ENCODE data around the gene TDRKH.
A peak's percentile ranks its signal among the peaks of the same experiment; 100 is the strongest.
"Not testable (repeated sequence)": the region's sequence is repeated elsewhere in the genome, so short reads cannot be mapped to it uniquely, and the experiment has no call there.

TDRKH gene

GRCh38 chr1:151801846-151802245 is 11.5 kb upstream of the TDRKH start:
- Histone ChIP-seq H3K4me3 (ENCODE audit: low read length in 2 of 2) (no peak overlapping the region), H3K9me3 (ENCODE audit: control insufficient read depth in 2 of 2, low read length in 2 of 2) (no peaks in the 10 kb centered on the region), H3K27ac (ENCODE audit: low read length) (no peak overlapping the region), H3K9ac (ENCODE audit: low read length in 2 of 2) (no peak overlapping the region), H3K36me3 (ENCODE audit: control insufficient read depth in 2 of 2, insufficient read depth in 2 of 2, low read length in 2 of 2) (peaks cover 0 to 2% of the 10 kb centered on the region in 2 donors), H3K27me3 (ENCODE audit: control insufficient read depth in 1 of 2, insufficient read depth in 2 of 2, low read length in 2 of 2) (peaks cover 16 to 22% of the 10 kb centered on the region in 2 donors), H3K4me1 (ENCODE audit: control insufficient read depth, insufficient read depth, low read length) (peaks cover 4% of the 10 kb centered on the region)

DNA sequence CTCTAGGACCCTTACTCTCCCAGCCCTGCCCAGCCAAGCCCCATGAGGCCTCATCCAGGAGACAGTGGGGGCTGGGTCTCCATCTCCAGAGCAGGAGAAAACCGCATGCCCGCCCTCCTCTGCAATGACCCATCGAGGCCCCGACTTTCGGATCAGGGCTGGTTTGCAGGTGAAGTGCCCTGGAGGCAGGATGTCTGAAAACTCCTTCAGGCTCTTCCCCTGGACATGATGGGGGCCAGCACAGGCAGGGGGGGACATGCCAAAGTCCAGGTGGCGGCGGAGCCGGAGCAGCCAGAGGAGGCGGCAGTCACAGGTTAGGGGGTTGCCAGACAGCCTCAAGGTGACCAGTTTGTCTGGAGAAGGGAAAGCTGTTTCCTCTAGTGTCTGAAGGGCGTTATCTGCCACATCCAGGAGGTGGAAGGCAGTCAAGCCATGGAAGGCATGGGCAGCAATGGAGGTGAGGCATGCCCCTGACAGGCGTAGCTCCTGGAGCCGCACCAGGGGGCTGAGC is 11.1 kb upstream of the TDRKH start:
- peaks cover 0 to 2% of the 10 kb centered on the region in 2 donors for H3K36me3 ChIP-seq (ENCODE audit: control insufficient read depth in 2 of 2, insufficient read depth in 2 of 2, low read length in 2 of 2)
- H3K27me3 ChIP-seq (ENCODE audit: control insufficient read depth in 1 of 2, insufficient read depth in 2 of 2, low read length in 2 of 2): peaks cover 16 to 21% of the 10 kb centered on the region in 2 donors
- H3K9ac ChIP-seq (ENCODE audit: low read length in 2 of 2): no peak overlapping the region

DNA sequence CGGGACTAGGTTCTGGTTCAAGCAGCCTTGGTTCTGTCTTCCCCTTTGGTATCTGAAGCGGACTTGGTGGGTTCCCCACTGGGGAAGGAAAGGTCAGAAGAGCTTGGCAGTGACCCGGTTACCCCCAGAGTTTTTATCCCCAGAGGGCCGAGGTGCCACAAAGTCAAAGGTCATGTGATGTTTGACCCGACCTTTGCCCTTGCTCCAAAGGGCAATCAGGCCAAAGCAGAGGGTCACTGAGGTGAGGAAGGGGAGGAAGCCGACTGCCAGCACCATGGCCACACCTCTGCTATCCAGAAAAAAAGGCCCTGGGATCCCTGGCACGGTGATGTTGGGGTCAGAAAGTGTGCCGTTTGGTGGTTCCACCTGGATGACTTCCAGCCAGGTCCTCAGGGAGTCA is 10.5 kb upstream of the TDRKH start:
- H3K4me3 ChIP-seq (ENCODE audit: low read length in 2 of 2): no peak overlapping the region
- H3K36me3 ChIP-seq (ENCODE audit: control insufficient read depth in 2 of 2, insufficient read depth in 2 of 2, low read length in 2 of 2): peaks cover 0 to 2% of the 10 kb centered on the region in 2 donors
- no peak overlapping the region for H3K27ac ChIP-seq (ENCODE audit: low read length)
- H3K4me1 ChIP-seq (ENCODE audit: control insufficient read depth, insufficient read depth, low read length): peaks cover 4% of the 10 kb centered on the region
- H3K9ac ChIP-seq (ENCODE audit: low read length in 2 of 2): no peak overlapping the region
- H3K9me3 ChIP-seq (ENCODE audit: control insufficient read depth in 2 of 2, low read length in 2 of 2): no peaks in the 10 kb centered on the region
- H3K27me3 ChIP-seq (ENCODE audit: control insufficient read depth in 1 of 2, insufficient read depth in 2 of 2, low read length in 2 of 2): peaks cover 16 to 20% of the 10 kb centered on the region in 2 donors

More for the DNA sequence above, 11.1 kb upstream of the TDRKH start:
- no peaks in the 10 kb centered on the region for H3K9me3 ChIP-seq (ENCODE audit: control insufficient read depth in 2 of 2, low read length in 2 of 2)
- no peak overlapping the region for H3K4me3 ChIP-seq (ENCODE audit: low read length in 2 of 2)
- H3K27ac ChIP-seq (ENCODE audit: low read length): no peak overlapping the region
- H3K4me1 ChIP-seq (ENCODE audit: control insufficient read depth, insufficient read depth, low read length): peaks cover 4% of the 10 kb centered on the region

DNA sequence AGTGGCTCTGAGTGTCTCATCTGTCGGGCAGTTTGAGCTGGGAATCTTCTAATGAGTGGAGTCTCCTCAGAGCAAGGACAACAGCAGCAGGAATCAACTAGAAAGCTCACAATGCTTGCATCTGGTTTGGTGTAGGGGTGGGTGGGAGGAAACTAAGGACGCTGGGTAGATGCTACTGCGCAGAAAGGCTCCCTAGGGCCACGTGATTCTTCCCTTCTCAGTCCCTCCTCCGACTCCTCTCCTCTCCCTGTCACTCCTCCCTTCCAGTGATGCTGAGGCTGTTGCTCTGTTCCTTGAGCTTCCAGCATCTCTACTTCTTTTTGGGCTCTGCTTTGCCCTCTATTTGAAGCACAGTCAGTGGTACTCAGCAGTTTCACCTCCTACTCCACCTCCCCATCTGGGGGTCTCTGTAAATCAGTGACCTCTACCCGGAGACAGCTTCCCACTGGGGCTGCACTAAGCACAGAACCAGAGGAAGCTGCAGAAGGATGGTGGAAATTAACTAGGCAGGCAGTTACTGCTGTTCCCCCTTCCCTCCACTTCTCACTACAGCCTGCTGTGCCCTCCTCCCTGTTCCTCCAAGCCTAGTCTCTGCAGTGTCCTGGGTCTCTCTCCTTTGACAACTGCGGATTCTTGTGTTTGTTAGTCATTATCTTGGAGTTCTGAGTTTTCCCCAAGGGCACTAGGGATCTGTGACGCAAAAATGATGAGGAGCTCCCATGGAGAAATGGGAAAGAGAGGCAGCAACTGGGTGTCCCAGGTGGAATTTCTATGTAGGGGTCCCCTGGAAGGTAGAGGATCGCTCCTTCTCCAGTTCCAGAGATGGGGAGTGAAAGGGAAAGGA is 9.1 kb upstream of the TDRKH start:
- no peak overlapping the region for H3K9ac ChIP-seq (ENCODE audit: low read length in 2 of 2)
- peaks cover 0 to 2% of the 10 kb centered on the region in 2 donors for H3K36me3 ChIP-seq (ENCODE audit: control insufficient read depth in 2 of 2, insufficient read depth in 2 of 2, low read length in 2 of 2)
- no peaks in the 10 kb centered on the region for H3K4me1 ChIP-seq (ENCODE audit: control insufficient read depth, insufficient read depth, low read length)
- H3K9me3 ChIP-seq (ENCODE audit: control insufficient read depth in 2 of 2, low read length in 2 of 2): no peaks in the 10 kb centered on the region
- no peak overlapping the region for H3K4me3 ChIP-seq (ENCODE audit: low read length in 2 of 2)
- H3K27ac ChIP-seq (ENCODE audit: low read length): no peak overlapping the region
- H3K27me3 ChIP-seq (ENCODE audit: control insufficient read depth in 1 of 2, insufficient read depth in 2 of 2, low read length in 2 of 2): peaks cover 14 to 20% of the 10 kb centered on the region in 2 donors

DNA sequence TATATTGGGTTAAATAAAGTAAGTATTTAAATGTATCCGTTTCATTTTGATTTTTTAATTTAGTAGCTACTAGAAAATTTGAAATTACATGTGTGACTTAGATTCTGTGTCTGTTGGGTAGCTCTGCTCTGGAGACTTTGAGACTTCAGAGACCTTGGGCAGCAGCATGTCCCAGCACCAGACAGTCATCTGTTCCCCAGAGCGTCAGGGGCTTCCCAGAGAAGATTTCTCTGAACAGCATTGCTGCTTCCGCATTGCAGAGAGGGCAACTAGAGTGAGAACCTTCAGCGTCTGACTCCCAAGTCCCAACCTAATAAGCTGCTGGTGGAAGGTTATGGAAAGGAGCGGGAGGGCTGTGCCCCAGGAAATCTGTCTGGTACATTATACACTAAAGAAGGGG is 8.3 kb upstream of the TDRKH start:
- no peaks in the 10 kb centered on the region for H3K9me3 ChIP-seq (ENCODE audit: control insufficient read depth in 2 of 2, low read length in 2 of 2)
- no peak overlapping the region for H3K9ac ChIP-seq (ENCODE audit: low read length in 2 of 2)

DNA sequence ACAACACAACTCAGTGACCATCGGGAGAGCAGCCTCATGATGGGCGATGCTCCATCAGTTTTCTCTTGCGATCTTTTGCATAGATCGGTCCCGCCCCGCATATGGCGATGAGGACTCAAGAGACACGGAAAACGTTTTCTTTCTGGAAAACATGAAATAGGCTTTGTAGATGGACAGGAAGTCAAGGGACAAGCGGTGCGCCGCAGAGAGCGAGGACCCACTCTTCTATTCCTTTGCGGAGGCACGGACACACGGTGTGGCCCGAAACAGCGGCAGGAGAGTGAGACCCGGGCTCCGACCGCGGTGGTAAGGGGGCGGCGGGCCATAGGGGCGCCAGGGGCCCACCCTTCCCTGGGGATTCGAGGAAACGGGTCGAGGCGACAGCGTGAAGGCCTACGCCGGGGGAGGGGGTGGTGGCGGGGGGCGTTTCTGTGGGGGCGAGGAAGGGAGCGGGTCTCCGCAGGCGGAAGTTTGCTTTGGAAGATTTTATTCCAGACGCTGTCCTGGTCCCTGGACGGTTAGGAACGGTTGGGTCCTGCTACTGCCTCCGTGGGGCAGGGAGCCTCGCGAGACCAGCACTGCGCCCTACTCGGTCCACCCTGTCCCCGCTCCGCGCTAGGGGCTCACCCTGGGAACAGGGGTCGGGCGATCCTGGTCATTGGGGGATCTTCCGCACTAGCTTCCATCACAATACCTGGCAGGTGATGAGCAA is 796 bp upstream of the TDRKH start:
- Histone ChIP-seq H3K9ac (ENCODE audit: low read length in 2 of 2) (peak overlapping the region; percentile 75 to 84), H3K27me3 (ENCODE audit: control insufficient read depth in 1 of 2, insufficient read depth in 2 of 2, low read length in 2 of 2) (no peaks in the 10 kb centered on the region), H3K9me3 (ENCODE audit: control insufficient read depth in 2 of 2, low read length in 2 of 2) (no peaks in the 10 kb centered on the region), H3K36me3 (ENCODE audit: control insufficient read depth in 2 of 2, insufficient read depth in 2 of 2, low read length in 2 of 2) (no peaks in the 10 kb centered on the region), H3K4me1 (ENCODE audit: control insufficient read depth, insufficient read depth, low read length) (peaks cover 8% of the 10 kb centered on the region), H3K4me3 (ENCODE audit: low read length in 2 of 2) (peak overlapping the region; percentile 98 to 100), H3K27ac (ENCODE audit: low read length) (peak overlapping the region; percentile 18)

More for the DNA sequence above, 8.3 kb upstream of the TDRKH start:
- Histone ChIP-seq H3K4me3 (ENCODE audit: low read length in 2 of 2) (no peak overlapping the region), H3K27me3 (ENCODE audit: control insufficient read depth in 1 of 2, insufficient read depth in 2 of 2, low read length in 2 of 2) (peaks cover 12 to 14% of the 10 kb centered on the region in 2 donors), H3K36me3 (ENCODE audit: control insufficient read depth in 2 of 2, insufficient read depth in 2 of 2, low read length in 2 of 2) (peaks cover 0 to 2% of the 10 kb centered on the region in 2 donors), H3K27ac (ENCODE audit: low read length) (no peak overlapping the region), H3K4me1 (ENCODE audit: control insufficient read depth, insufficient read depth, low read length) (no peaks in the 10 kb centered on the region)

- H3K27ac ChIP-seq (ENCODE audit: low read length): no peak overlapping the region
- H3K27me3 ChIP-seq (ENCODE audit: control insufficient read depth in 1 of 2, insufficient read depth in 2 of 2, low read length in 2 of 2): no peaks in the 10 kb centered on the region
- no peak overlapping the region for H3K4me3 ChIP-seq (ENCODE audit: low read length in 2 of 2)
- H3K9ac ChIP-seq (ENCODE audit: low read length in 2 of 2): no peak overlapping the region
- peaks cover 8% of the 10 kb centered on the region for H3K4me1 ChIP-seq (ENCODE audit: control insufficient read depth, insufficient read depth, low read length)
- no peaks in the 10 kb centered on the region for H3K9me3 ChIP-seq (ENCODE audit: control insufficient read depth in 2 of 2, low read length in 2 of 2)
- no peaks in the 10 kb centered on the region for H3K36me3 ChIP-seq (ENCODE audit: control insufficient read depth in 2 of 2, insufficient read depth in 2 of 2, low read length in 2 of 2)
Observed at GRCh38 chr1:151787689-151788088, 2.6 kb downstream of the TDRKH start.

DNA sequence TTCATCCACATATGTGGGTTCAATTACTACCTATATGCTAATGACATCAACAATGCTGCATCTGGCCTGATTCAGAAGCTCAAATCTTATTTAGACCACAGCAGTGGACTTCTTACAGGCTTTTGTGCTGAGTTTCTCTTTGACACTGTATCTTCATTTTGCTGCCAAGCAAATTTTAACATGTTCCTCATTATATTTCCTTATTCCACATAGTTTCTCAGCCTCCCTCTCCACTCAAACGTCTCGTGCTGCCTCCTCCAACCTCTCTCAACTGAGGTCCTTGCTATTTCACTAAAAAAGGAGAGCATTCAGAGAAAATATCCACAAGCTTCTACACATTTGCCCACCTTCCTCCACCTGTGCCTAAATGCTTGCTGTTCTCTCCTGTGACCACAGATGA is 6.5 kb downstream of the TDRKH start:
- H3K27ac ChIP-seq (ENCODE audit: low read length): no peak overlapping the region
- no peak overlapping the region for H3K4me3 ChIP-seq (ENCODE audit: low read length in 2 of 2)

DNA sequence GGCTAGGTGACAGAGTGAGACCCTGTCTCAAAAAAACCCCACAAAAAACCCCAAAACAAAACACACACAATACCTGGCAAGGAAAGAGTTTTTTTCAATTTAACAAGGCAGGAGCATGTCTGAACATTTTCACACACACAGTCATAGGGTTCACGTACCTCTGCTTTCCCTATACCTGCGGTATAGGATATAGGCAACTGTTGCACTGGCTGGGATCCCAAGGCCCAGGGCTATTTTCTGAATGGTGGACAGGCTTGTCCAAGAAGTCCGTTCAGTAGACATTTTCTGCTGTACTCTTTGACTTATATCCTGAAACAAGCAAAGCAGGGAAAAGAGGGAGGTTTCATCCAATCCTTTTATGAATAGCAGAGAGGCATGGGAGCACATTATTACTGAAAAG is 7.6 kb downstream of the TDRKH start:
- H3K4me3 ChIP-seq (ENCODE audit: low read length in 2 of 2): no peak overlapping the region
- H3K27ac ChIP-seq (ENCODE audit: low read length): no peak overlapping the region
- H3K36me3 ChIP-seq (ENCODE audit: control insufficient read depth in 2 of 2, insufficient read depth in 2 of 2, low read length in 2 of 2): peaks cover 11 to 12% of the 10 kb centered on the region in 2 donors
- no peaks in the 10 kb centered on the region for H3K9me3 ChIP-seq (ENCODE audit: control insufficient read depth in 2 of 2, low read length in 2 of 2)
- H3K27me3 ChIP-seq (ENCODE audit: control insufficient read depth in 1 of 2, insufficient read depth in 2 of 2, low read length in 2 of 2): no peaks in the 10 kb centered on the region
- no peaks in the 10 kb centered on the region for H3K4me1 ChIP-seq (ENCODE audit: control insufficient read depth, insufficient read depth, low read length)
- no peak overlapping the region for H3K9ac ChIP-seq (ENCODE audit: low read length in 2 of 2)

More for the DNA sequence above, 6.5 kb downstream of the TDRKH start:
- Histone ChIP-seq H3K9me3 (ENCODE audit: control insufficient read depth in 2 of 2, low read length in 2 of 2) (no peaks in the 10 kb centered on the region), H3K36me3 (ENCODE audit: control insufficient read depth in 2 of 2, insufficient read depth in 2 of 2, low read length in 2 of 2) (peaks cover 6 to 7% of the 10 kb centered on the region in 2 donors), H3K4me1 (ENCODE audit: control insufficient read depth, insufficient read depth, low read length) (no peaks in the 10 kb centered on the region), H3K27me3 (ENCODE audit: control insufficient read depth in 1 of 2, insufficient read depth in 2 of 2, low read length in 2 of 2) (no peaks in the 10 kb centered on the region), H3K9ac (ENCODE audit: low read length in 2 of 2) (no peak overlapping the region)

- H3K4me1 ChIP-seq (ENCODE audit: control insufficient read depth, insufficient read depth, low read length); H3K9ac ChIP-seq (ENCODE audit: low read length in 2 of 2); H3K27ac ChIP-seq (ENCODE audit: low read length); H3K27me3 ChIP-seq (ENCODE audit: control insufficient read depth in 1 of 2, insufficient read depth in 2 of 2, low read length in 2 of 2); H3K9me3 ChIP-seq (ENCODE audit: control insufficient read depth in 2 of 2, low read length in 2 of 2); H3K4me3 ChIP-seq (ENCODE audit: low read length in 2 of 2): not testable (repeated sequence)
- peaks cover 11 to 12% of the 10 kb centered on the region in 2 donors for H3K36me3 ChIP-seq (ENCODE audit: control insufficient read depth in 2 of 2, insufficient read depth in 2 of 2, low read length in 2 of 2)
Observed at GRCh38 chr1:151782026-151782425, 8.3 kb downstream of the TDRKH start.
